GM19238 (cell line): ENCODE results near the gene SCTR.

Experiments
- DNase-seq: peaks from one replicate; pipeline ENCODE4 v3.0.0; 2011; ENCODE audit warnings: low spot score; ENCODE audit not compliant: insufficient read length

Gene SCTR

GRCh38 chr2:119523952-119524694 lies at the start of gene SCTR:
TSS of gene SCTR (minus strand) at chr2:119524483. CDS start at chr2:119524226, 257 bp downstream.
- DNase-seq, result no peak

GRCh38 chr2:119567292-119567691 lies 43.0 kb upstream of the SCTR start:
- no peak for DNase-seq

- DNase-seq, result no peak
These were observed 41.2 kb upstream of the SCTR start for GRCh38 chr2:119565481-119565880.

GRCh38 chr2:119553687-119554344 lies 29.5 kb upstream of the SCTR start:
- no peak for DNase-seq

GRCh38 chr2:119552902-119553301 lies 28.6 kb upstream of the SCTR start:
- no peak for DNase-seq

- DNase-seq, result no peak
These were observed 26.6 kb upstream of the SCTR start for GRCh38 chr2:119550856-119551255.

GRCh38 chr2:119550346-119550745 lies 26.1 kb upstream of the SCTR start:
- no peak for DNase-seq

- DNase-seq, result no peak
These were observed 25.0 kb upstream of the SCTR start for GRCh38 chr2:119549241-119549640.

GRCh38 chr2:119548516-119549120 lies 24.3 kb upstream of the SCTR start:
- no peak for DNase-seq

- DNase-seq, result no peak
These were observed 22.1 kb upstream of the SCTR start for GRCh38 chr2:119546447-119546767.

- no peak for DNase-seq
These were observed 21.6 kb upstream of the SCTR start for GRCh38 chr2:119545754-119546446.

- no peak for DNase-seq
These were observed 20.7 kb upstream of the SCTR start for GRCh38 chr2:119544939-119545475.

GRCh38 chr2:119544075-119544938 lies 20.0 kb upstream of the SCTR start, which contains the start of gene CFAP221:
TSS of gene CFAP221 (plus strand) at chr2:119544449. CDS start at chr2:119546132, 1,683 bp downstream.
- DNase-seq, result peak; percentile 26

- DNase-seq, result no peak
These were observed 17.2 kb upstream of the SCTR start for GRCh38 chr2:119541476-119541875.

- no peak for DNase-seq
These were observed 13.5 kb upstream of the SCTR start for GRCh38 chr2:119537792-119538191.

GRCh38 chr2:119536707-119537106 lies 12.4 kb upstream of the SCTR start:
- DNase-seq, result no peak

GRCh38 chr2:119536211-119536610 lies 11.9 kb upstream of the SCTR start:
- no peak for DNase-seq

GRCh38 chr2:119533560-119533959 lies 9.3 kb upstream of the SCTR start:
- DNase-seq, result no peak

- DNase-seq, result no peak
These were observed 7.0 kb upstream of the SCTR start for GRCh38 chr2:119531292-119531691.

GRCh38 chr2:119527999-119528398 lies 3.7 kb upstream of the SCTR start:
- no peak for DNase-seq

GRCh38 chr2:119525614-119526013 lies 1.3 kb upstream of the SCTR start:
- DNase-seq, result no peak
